T47D (cell line): Measurements from ENCODE around the gene GMDS.
"Not testable (repeated sequence)": the region's sequence is repeated elsewhere in the genome, so short reads cannot be mapped to it uniquely, and the experiment has no call there.

ENCODE experiments used
- DNase-seq, 2 experiments: peaks; one replicate each; pipeline versions ENCODE4 v3.0.0 to v3.0.0-alpha.2; 2011 to 2012; ENCODE audit warnings: low read depth in 1 of 2, low spot score in 1 of 2
- JUND ChIP-seq: IDR thresholded peaks from 2 replicates; pipeline ENCODE4 v1.6.1; 2012; ENCODE audit warnings: low read depth
- in situ Hi-C: cut with HindIII; loops from 2 replicates; pipeline ENCODE4 v1.10.0; 2016; ENCODE audit warnings: low sequenced_read_pairs, low pct_unique_long_range_greater_than_20kb

GMDS gene

DNA sequence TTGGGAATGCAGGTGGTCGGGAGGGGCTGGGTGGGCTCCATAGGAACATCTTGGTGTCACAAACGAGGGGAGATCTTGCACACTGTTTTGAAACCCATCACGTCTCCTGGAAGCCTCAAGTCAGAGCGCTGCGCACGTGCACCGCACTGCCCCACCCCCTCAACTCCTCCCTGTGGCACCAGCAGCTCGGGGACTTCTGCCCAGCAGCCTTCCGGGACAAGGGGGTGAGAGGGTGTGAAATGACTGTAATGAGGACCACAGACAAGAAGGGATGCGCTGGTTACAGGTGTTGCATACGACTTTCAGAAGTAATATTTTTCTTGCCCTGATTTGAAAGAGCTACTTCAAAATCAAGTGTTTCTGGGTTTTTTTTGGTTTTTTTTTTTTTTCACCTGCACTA, 575.4 kb downstream of the GMDS start:
- no peak for DNase-seq
- in situ Hi-C loops: no loop called here
- TF ChIP-seq JUND: no peak

GRCh38 chr6:1668456-1668855, 576.9 kb downstream of the GMDS start:
- in situ Hi-C loops, DNase-seq: not testable (repeated sequence)

- DNase-seq: no peak
- in situ Hi-C loops: no loop called here
- no peak for TF ChIP-seq JUND
Measured at GRCh38 chr6:1667805-1668175, 577.6 kb downstream of the GMDS start.

DNA sequence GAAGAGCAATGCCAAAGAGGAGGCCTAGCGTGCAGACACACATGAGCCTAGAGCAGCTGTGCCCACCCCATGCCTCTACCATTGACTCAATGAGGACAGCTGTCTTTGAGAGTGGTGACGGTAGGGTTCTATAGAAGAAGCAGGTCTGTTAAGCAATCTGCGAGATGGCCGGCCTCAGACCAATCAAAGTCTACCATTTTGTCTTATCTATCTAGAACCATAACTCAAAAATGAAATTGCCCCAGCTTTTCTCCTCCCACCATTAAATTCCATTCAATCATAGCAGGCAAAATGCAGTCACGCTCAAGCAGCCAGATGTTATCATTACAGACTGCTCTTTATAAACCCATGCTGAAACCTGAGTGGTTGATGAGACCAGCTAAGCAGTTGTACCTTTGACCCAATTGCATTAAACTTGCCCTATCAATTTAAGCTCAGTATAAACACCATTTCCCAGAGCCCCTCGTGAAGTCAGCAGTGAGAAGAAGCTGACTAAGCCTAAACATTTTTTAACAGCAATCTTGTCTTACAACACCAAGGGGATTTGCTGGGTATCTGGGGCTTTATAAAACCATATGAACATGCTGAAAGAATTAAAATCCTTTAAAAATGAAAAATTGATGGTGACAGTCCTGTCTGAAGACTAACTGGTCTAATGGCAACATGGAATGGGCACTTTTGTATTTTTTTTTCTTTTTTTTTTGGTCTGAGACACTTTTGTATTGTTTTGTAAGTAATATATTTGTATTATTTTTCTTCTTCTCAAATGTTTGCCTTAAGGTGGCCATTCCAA, 578.2 kb downstream of the GMDS start:
- no peak for DNase-seq
- TF ChIP-seq JUND: no peak
- in situ Hi-C loops: no loop called here

- no peak for TF ChIP-seq JUND
- in situ Hi-C loops: no loop called here
- no peak for DNase-seq
Measured at GRCh38 chr6:1665214-1665613, 580.2 kb downstream of the GMDS start.

GRCh38 chr6:1664329-1664728, 581.1 kb downstream of the GMDS start:
- DNase-seq: no peak
- TF ChIP-seq JUND: no peak
- in situ Hi-C loops: no loop called here

DNA sequence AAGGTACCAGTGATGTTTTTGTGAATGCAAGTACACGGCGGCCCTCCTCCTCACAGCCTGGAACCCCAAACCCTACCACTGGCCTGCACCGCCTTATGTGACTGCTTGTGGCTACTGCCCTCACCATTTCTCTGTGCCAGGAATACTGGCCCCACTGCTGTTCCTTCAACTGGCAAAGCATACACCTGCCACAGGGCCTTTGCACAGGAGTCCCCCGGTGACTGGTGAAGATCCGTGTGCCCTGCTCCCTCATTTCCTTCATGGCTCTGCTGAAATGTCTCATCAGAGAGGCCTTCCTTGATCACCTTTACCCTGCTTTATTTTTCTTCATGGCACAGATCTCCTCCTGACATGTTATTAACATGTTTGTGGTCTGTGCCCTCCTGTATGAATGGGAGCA, 581.9 kb downstream of the GMDS start:
- no peak for DNase-seq
- no peak for TF ChIP-seq JUND
- in situ Hi-C loops: no loop called here

GRCh38 chr6:1662534-1662933, 582.9 kb downstream of the GMDS start:
- in situ Hi-C loops: no loop called here
- DNase-seq: no peak
- no peak for TF ChIP-seq JUND

GRCh38 chr6:1659816-1660215, 585.6 kb downstream of the GMDS start:
- TF ChIP-seq JUND: no peak
- no peak for DNase-seq
- in situ Hi-C loops: no loop called here

DNA sequence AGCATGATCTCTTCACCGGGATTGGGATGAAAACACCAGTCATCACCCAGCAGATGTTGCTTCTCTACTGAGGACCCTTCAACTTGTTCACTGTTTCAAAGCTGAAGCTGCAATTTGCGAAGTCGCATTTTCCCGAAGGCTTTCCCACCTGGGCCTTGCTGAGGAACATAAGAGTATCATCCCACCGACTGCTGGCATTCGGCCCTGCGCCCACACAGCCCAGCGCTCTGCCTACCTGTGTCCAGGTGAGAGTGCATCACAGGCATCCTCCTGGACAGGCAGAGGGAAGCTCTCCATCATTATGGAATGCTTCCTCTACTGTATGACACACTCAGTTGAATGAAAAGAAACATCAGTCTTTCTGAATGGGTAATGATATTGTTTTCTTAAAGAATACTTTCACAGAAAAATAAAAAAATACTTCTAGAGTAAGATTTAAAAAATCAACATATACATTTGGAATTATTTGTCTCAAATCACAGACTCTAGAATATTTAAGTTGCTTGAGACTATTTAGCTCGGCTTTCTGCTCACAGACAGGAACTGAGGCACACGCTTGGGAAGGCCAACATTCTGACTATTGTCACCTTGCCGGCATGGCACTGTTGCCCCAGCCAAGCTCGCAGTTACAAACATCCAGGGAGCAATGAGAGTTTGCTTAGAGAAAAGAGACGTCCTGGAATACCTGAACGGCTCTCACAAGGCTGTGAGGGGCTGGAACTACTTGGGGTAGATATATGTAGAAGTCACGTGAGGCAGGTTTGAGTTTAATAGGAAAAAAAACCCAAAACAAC, 587.0 kb downstream of the GMDS start:
- no peak for DNase-seq
- in situ Hi-C loops: no loop called here
- no peak for TF ChIP-seq JUND

DNA sequence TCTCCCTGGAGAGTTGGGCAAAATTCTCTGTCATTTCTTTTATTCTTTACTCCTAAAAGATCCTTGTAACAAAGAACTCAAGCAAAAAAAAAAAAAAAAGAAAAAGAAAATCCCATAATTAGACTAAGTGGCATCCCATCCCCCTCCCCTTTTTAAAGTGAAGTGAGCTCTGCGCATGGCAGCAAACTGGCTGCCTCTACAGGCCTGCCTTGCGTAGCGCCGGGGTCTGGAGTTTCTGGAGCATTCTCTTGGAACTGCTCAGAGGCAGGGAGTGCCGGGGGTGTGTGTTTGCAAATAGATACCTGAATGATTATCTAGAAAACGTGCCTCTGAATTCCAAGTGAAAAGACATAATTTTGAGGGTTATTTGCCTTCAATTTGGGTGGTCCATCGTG, 587.6 kb downstream of the GMDS start:
- no peak for TF ChIP-seq JUND
- DNase-seq: no peak
- in situ Hi-C loops: no loop called here

- no peak for TF ChIP-seq JUND
- DNase-seq: no peak
- in situ Hi-C loops: no loop called here
Measured at GRCh38 chr6:1657116-1657770, 588.2 kb downstream of the GMDS start.

GRCh38 chr6:1654054-1654453, 591.4 kb downstream of the GMDS start:
- no peak for TF ChIP-seq JUND
- no peak for DNase-seq
- in situ Hi-C loops: no loop called here
